B cell (primary cell): Measurements from ENCODE around the gene OR10A5.

Experiments used
- CTCF ChIP-seq: fragments of 200-600 bp; IDR thresholded peaks from one replicate; pipeline ENCODE4 v1.8.0; 2022; ENCODE audit warnings: antibody characterized with exemption, mild to moderate bottlenecking
- EZH2 ChIP-seq: IDR thresholded peaks from 2 replicates; pipeline ENCODE4 v1.6.1; 2012; ENCODE audit warnings: borderline replicate concordance, low read depth, mild to moderate bottlenecking, moderate library complexity, low read length; ENCODE audit not compliant: insufficient read depth, poor library complexity, severe bottlenecking

DNA sequence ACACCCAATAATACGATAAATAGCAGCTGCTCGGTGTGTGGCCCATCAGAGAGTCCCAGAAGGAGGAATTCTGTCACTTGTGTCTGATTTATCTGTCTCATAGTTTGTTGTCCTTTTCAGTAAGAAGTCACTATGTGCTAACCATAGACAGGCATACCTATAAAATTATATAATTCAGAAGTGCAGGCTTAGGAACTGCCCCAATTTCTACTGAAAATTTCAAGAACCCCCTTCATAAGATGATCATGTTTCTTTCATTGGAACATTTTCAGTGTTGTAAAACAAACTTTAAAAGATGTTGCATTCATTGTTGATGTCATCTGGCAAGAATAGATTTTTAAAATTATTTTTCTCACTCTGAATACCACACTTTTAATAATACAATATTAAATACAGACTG, 46.9 kb downstream of the OR10A5 start, which contains the start of gene OR2D2:
- TF ChIP-seq CTCF (no peak), EZH2 (no peak)
